Nephron progenitor cell (in vitro differentiated cells): ENCODE results near the gene ORMDL3.

Experiments
- DNase-seq: peaks from one replicate; pipeline ENCODE4 v3.0.0; 2021
- H3K27ac Mint-ChIP-seq: 2 replicates; pipeline ENCODE4 v1.8.0; 2021; ENCODE audit warnings: mild to moderate bottlenecking, moderate library complexity, mixed read lengths
- H3K27me3 Mint-ChIP-seq: 2 replicates; pipeline ENCODE4 v1.8.0; 2021; ENCODE audit warnings: mild to moderate bottlenecking, low read depth, mixed read lengths; ENCODE audit not compliant: poor library complexity
- H3K36me3 Mint-ChIP-seq: 2 replicates; pipeline ENCODE4 v1.8.0; 2021; ENCODE audit warnings: low read depth, mixed read lengths
- H3K4me1 Mint-ChIP-seq: 2 replicates; pipeline ENCODE4 v1.8.0; 2021; ENCODE audit warnings: mixed read lengths
- H3K4me3 Mint-ChIP-seq: 2 replicates; pipeline ENCODE4 v1.8.0; 2021; ENCODE audit warnings: mild to moderate bottlenecking, moderate library complexity, mixed read lengths
- H3K9me3 Mint-ChIP-seq: 2 replicates; pipeline ENCODE4 v1.8.0; 2021; ENCODE audit warnings: mild to moderate bottlenecking, moderate library complexity, mixed read lengths
- CTCF ChIP-seq: fragments of 200-600 bp; sonication (generic); IDR thresholded peaks from 2 replicates; pipeline ENCODE4 v1.5.0; 2021; ENCODE audit warnings: antibody characterized with exemption

Gene ORMDL3

GRCh38 chr17:39925282-39926134 lies 1.9 kb downstream of the ORMDL3 start:
- H3K4me1 Mint-ChIP-seq, result peaks cover 58% of the 10 kb centered on the region
- TF ChIP-seq CTCF, result no peak
- H3K9me3 Mint-ChIP-seq, result no peaks in the 10 kb centered on the region
- peaks cover 10% of the 10 kb centered on the region for H3K27me3 Mint-ChIP-seq
- H3K27ac Mint-ChIP-seq, result peak overlapping the region; percentile 89
- H3K4me3 Mint-ChIP-seq, result peak overlapping the region; percentile 94
- peaks cover 10% of the 10 kb centered on the region for H3K36me3 Mint-ChIP-seq
- DNase-seq, result no peak

- Mint-ChIP-seq H3K36me3 (peaks cover 15% of the 10 kb centered on the region), H3K27me3 (peaks cover 10% of the 10 kb centered on the region), H3K4me3 (peak overlapping the region; percentile 70), H3K4me1 (peaks cover 62% of the 10 kb centered on the region), H3K27ac (peak overlapping the region; percentile 92), H3K9me3 (no peaks in the 10 kb centered on the region)
- no peak for DNase-seq
- TF ChIP-seq CTCF, result no peak
These were observed 2.7 kb downstream of the ORMDL3 start for GRCh38 chr17:39924691-39925055.

GRCh38 chr17:39923836-39924690 lies 3.3 kb downstream of the ORMDL3 start:
- TF ChIP-seq CTCF, result no peak
- peak overlapping the region; percentile 70 for H3K4me3 Mint-ChIP-seq
- peak; percentile 39 for DNase-seq

GRCh38 chr17:39923230-39923629 lies 4.2 kb downstream of the ORMDL3 start:
- Mint-ChIP-seq H3K9me3 (no peaks in the 10 kb centered on the region), H3K4me3 (no peak overlapping the region), H3K27ac (peak overlapping the region; percentile 68), H3K27me3 (peaks cover 10% of the 10 kb centered on the region), H3K36me3 (peaks cover 22% of the 10 kb centered on the region), H3K4me1 (peaks cover 58% of the 10 kb centered on the region)
- DNase-seq, result no peak
- TF ChIP-seq CTCF, result no peak

More at GRCh38 chr17:39923836-39924690, 3.3 kb downstream of the ORMDL3 start:
- Mint-ChIP-seq H3K9me3 (no peaks in the 10 kb centered on the region), H3K36me3 (peaks cover 20% of the 10 kb centered on the region), H3K27ac (peak overlapping the region; percentile 92), H3K4me1 (peaks cover 62% of the 10 kb centered on the region), H3K27me3 (peaks cover 10% of the 10 kb centered on the region)

- Mint-ChIP-seq H3K4me3 (no peak overlapping the region), H3K4me1 (peaks cover 57% of the 10 kb centered on the region), H3K27ac (no peak overlapping the region), H3K27me3 (peaks cover 8% of the 10 kb centered on the region), H3K36me3 (peaks cover 30% of the 10 kb centered on the region), H3K9me3 (no peaks in the 10 kb centered on the region)
- no peak for DNase-seq
- TF ChIP-seq CTCF, result no peak
These were observed 5.4 kb downstream of the ORMDL3 start for GRCh38 chr17:39922006-39922405.
